SK-N-SH treated with all-trans-retinoic acid at 6 μM for 48 hours (cell line): ENCODE measurements around the gene C22orf15.

ENCODE experiments used
- ATAC-seq: fragments of 200-7000 bp; cut with Tn5 transposase; 3 replicates; pipeline ENCODE4 v1.9.1; 2020; ENCODE audit warnings: mild to moderate bottlenecking, moderate library complexity
- ARNTL ChIP-seq: fragments of 450-650 bp; formaldehyde crosslinking; IDR thresholded peaks from 2 replicates; pipeline ENCODE4 v1.5.0; 2020; ENCODE audit warnings: low read depth, mild to moderate bottlenecking, moderate library complexity, borderline replicate concordance
- BACH2 ChIP-seq: fragments of 250-450 bp; sonication (Bioruptor Pico); IDR thresholded peaks from 2 replicates; pipeline ENCODE4 v1.9.0; 2021; ENCODE audit warnings: mild to moderate bottlenecking, borderline replicate concordance
- CSDC2 ChIP-seq: fragments of 250-450 bp; sonication (Bioruptor Pico); IDR thresholded peaks from 2 replicates; pipeline ENCODE4 v1.5.0; 2020; ENCODE audit warnings: mild to moderate bottlenecking, moderate library complexity
- CSRNP3 ChIP-seq: fragments of 250-450 bp; sonication (Bioruptor Pico); IDR thresholded peaks from 2 replicates; pipeline ENCODE4 v1.5.1; 2021; ENCODE audit warnings: mild to moderate bottlenecking, moderate library complexity
- GLIS3 ChIP-seq: fragments of 250-450 bp; sonication (Bioruptor Pico); IDR thresholded peaks from 2 replicates; pipeline ENCODE4 v1.5.0; 2020; ENCODE audit warnings: mild to moderate bottlenecking, moderate library complexity
- ISL1 ChIP-seq: fragments of 250-450 bp; sonication (Bioruptor Pico); IDR thresholded peaks from 2 replicates; pipeline ENCODE4 v2.1.2; 2022; ENCODE audit warnings: mild to moderate bottlenecking, moderate library complexity
- OSR1 ChIP-seq: fragments of 250-450 bp; sonication (Bioruptor Pico); IDR thresholded peaks from 2 replicates; pipeline ENCODE4 v1.8.0; 2022; ENCODE audit warnings: moderate library complexity, mild to moderate bottlenecking, inconsistent platforms
- PATZ1 ChIP-seq: fragments of 250-450 bp; sonication (Bioruptor Pico); IDR thresholded peaks from 2 replicates; pipeline ENCODE4 v1.8.0; 2020; ENCODE audit warnings: mild to moderate bottlenecking, moderate library complexity, borderline replicate concordance
- POU6F1 ChIP-seq: fragments of 250-450 bp; sonication (Bioruptor Pico); IDR thresholded peaks from 2 replicates; pipeline ENCODE4 v1.8.0; 2021; ENCODE audit warnings: low read depth, mild to moderate bottlenecking, moderate library complexity, borderline replicate concordance
- PPARA ChIP-seq: fragments of 250-450 bp; sonication (Bioruptor Pico); IDR thresholded peaks from 2 replicates; pipeline ENCODE4 v1.5.0; 2020; ENCODE audit warnings: mild to moderate bottlenecking, borderline replicate concordance
- RARB ChIP-seq: fragments of 250-450 bp; sonication (Bioruptor Pico); IDR thresholded peaks from 2 replicates; pipeline ENCODE4 v1.8.0; 2021; ENCODE audit warnings: mild to moderate bottlenecking, moderate library complexity
- TOX ChIP-seq: fragments of 250-450 bp; sonication (Bioruptor Pico); IDR thresholded peaks from 2 replicates; pipeline ENCODE4 v1.8.0; 2021; ENCODE audit warnings: mild to moderate bottlenecking, moderate library complexity, borderline replicate concordance
- TSHZ2 ChIP-seq: fragments of 250-450 bp; sonication (Bioruptor Pico); IDR thresholded peaks from 2 replicates; pipeline ENCODE4 v1.5.0; 2020; ENCODE audit warnings: mild to moderate bottlenecking, moderate library complexity
- ZFP3 ChIP-seq: fragments of 250-450 bp; sonication (Bioruptor Pico); IDR thresholded peaks from 2 replicates; pipeline ENCODE4 v1.5.0; 2020; ENCODE audit warnings: mild to moderate bottlenecking, moderate library complexity
- ZFP30 ChIP-seq: fragments of 450-650 bp; formaldehyde crosslinking; IDR thresholded peaks from 2 replicates; pipeline ENCODE4 v1.5.0; 2022; ENCODE audit warnings: mild to moderate bottlenecking, moderate library complexity
- ZNF565 ChIP-seq: fragments of 450-650 bp; formaldehyde crosslinking; conservative IDR thresholded peaks from 2 replicates; pipeline ENCODE4 v1.5.0; 2020; ENCODE audit warnings: low read depth, mild to moderate bottlenecking, moderate library complexity
- ZNF70 ChIP-seq: fragments of 450-650 bp; formaldehyde crosslinking; IDR thresholded peaks from 2 replicates; pipeline ENCODE4 v1.5.0; 2020; ENCODE audit warnings: mild to moderate bottlenecking, moderate library complexity
- ZNF8 ChIP-seq: fragments of 450-650 bp; formaldehyde crosslinking; IDR thresholded peaks from 2 replicates; pipeline ENCODE4 v1.5.0; 2020; ENCODE audit warnings: mild to moderate bottlenecking, moderate library complexity

The C22orf15 gene

GRCh38 chr22:23753385-23753784 is 9.4 kb upstream of the C22orf15 start:
- no peak for ATAC-seq

GRCh38 chr22:23754220-23754919 is 8.4 kb upstream of the C22orf15 start, which contains the start of gene VPREB3:
VPREB3 (minus strand) TSS chr22:23754425; CDS start chr22:23754363, 62 bp downstream.
- TF ChIP-seq TSHZ2 (CRISPR knock-in tag) (no peak), GLIS3 (CRISPR knock-in tag) (no peak), RARB (CRISPR knock-in tag) (no peak), ZFP30 (CRISPR knock-in tag) (no peak), CSDC2 (CRISPR knock-in tag) (no peak), CSRNP3 (CRISPR knock-in tag) (no peak), ZNF70 (CRISPR knock-in tag) (no peak), POU6F1 (CRISPR knock-in tag) (no peak), ZNF8 (CRISPR knock-in tag) (no peak)
- ATAC-seq = no peak

More at GRCh38 chr22:23753385-23753784, 9.4 kb upstream of the C22orf15 start:
- TF ChIP-seq ISL1 = no peak
- TF ChIP-seq TOX (CRISPR knock-in tag) = no peak
- TF ChIP-seq CSDC2 (CRISPR knock-in tag) = no peak
- TF ChIP-seq POU6F1 (CRISPR knock-in tag) = no peak
- no peak for TF ChIP-seq BACH2 (CRISPR knock-in tag)
- TF ChIP-seq ZFP3 = no peak
- TF ChIP-seq PATZ1 (CRISPR knock-in tag) = no peak
- no peak for TF ChIP-seq ZNF565 (CRISPR knock-in tag)
- no peak for TF ChIP-seq OSR1 (CRISPR knock-in tag)
- no peak for TF ChIP-seq GLIS3 (CRISPR knock-in tag)
- no peak for TF ChIP-seq ZNF8 (CRISPR knock-in tag)
- no peak for TF ChIP-seq ARNTL (CRISPR knock-in tag)
- TF ChIP-seq TSHZ2 (CRISPR knock-in tag) = no peak
- no peak for TF ChIP-seq PPARA (CRISPR knock-in tag)
